ENCODE measurements around the gene COIL.
"Not testable (repeated sequence)": the region's sequence is repeated elsewhere in the genome, so short reads cannot be mapped to it uniquely, and the experiment has no call there.

Gene COIL

DNA sequence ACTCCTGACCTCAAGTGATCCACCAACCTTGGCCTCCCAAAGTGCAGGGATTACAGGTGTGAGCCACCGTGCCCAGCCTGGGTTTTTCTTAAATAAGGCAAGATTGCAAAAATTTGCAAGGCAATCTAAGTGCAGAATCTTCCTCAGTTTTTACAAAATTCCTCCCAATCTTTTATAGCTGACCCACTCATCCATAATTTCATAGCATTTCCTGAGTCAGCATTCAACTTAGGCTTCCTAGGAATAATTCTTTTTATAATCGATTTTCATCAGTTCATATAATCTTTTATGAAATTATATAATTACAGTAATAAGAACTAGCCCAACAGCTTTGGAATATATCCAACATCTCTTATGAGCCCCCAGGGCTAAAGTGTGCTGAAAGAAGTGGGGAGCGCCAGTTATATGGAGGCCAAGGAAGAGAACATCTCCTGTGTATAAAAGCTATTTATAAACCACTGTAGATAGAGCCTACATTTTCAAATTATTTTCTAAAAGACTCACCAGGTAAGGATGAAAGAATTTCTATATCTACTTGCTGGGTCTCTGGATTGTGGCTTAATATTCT, 14.8 kb downstream of the COIL start:
- peaks cover 6% of the 10 kb centered on the region for H3K79me2 ChIP-seq (ENCODE audit: insufficient read depth, low read length)
- peaks cover 5% of the 10 kb centered on the region for H4K20me1 ChIP-seq (ENCODE audit: insufficient read depth, low read length)
- ATAC-seq (ENCODE audit: insufficient read depth, low read depth) (no peak), DNase-seq (no peak)
- no peak overlapping the region for H3K9ac ChIP-seq (ENCODE audit: low read depth, low read length)
- no peak overlapping the region for H3K27ac ChIP-seq (ENCODE audit: low read length)
- H3K4me3 ChIP-seq (ENCODE audit: low read depth in 1 of 2, low read length in 2 of 2): no peak overlapping the region
- TF ChIP-seq EZH2 (IDR thresholded peaks at IDR 0.05; ENCODE audit: borderline replicate concordance, low read depth, low read length, severe bottlenecking): no peak
- TF ChIP-seq, protein P1, sequence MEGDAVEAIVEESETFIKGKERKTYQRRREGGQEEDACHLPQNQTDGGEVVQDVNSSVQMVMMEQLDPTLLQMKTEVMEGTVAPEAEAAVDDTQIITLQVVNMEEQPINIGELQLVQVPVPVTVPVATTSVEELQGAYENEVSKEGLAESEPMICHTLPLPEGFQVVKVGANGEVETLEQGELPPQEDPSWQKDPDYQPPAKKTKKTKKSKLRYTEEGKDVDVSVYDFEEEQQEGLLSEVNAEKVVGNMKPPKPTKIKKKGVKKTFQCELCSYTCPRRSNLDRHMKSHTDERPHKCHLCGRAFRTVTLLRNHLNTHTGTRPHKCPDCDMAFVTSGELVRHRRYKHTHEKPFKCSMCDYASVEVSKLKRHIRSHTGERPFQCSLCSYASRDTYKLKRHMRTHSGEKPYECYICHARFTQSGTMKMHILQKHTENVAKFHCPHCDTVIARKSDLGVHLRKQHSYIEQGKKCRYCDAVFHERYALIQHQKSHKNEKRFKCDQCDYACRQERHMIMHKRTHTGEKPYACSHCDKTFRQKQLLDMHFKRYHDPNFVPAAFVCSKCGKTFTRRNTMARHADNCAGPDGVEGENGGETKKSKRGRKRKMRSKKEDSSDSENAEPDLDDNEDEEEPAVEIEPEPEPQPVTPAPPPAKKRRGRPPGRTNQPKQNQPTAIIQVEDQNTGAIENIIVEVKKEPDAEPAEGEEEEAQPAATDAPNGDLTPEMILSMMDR (IDR thresholded peaks at IDR 0.05; ENCODE audit: borderline replicate concordance, extremely low read depth, low read length, poor library complexity, severe bottlenecking): no peak
- H3K4me1 ChIP-seq (ENCODE audit: insufficient read depth, low read length): no peaks in the 10 kb centered on the region
- no peak overlapping the region for H2AFZ ChIP-seq (ENCODE audit: low read depth, low read length)
- no peak overlapping the region for H3K4me2 ChIP-seq (ENCODE audit: insufficient read depth, low read length)
- H3K9me3 ChIP-seq (ENCODE audit: insufficient read depth, low read length, severe bottlenecking): no peaks in the 10 kb centered on the region
- H3K27me3 ChIP-seq (ENCODE audit: insufficient read depth, low read length, poor library complexity): no peaks in the 10 kb centered on the region
- H3K36me3 ChIP-seq (ENCODE audit: insufficient read depth, low read length): peaks cover 91% of the 10 kb centered on the region

DNA sequence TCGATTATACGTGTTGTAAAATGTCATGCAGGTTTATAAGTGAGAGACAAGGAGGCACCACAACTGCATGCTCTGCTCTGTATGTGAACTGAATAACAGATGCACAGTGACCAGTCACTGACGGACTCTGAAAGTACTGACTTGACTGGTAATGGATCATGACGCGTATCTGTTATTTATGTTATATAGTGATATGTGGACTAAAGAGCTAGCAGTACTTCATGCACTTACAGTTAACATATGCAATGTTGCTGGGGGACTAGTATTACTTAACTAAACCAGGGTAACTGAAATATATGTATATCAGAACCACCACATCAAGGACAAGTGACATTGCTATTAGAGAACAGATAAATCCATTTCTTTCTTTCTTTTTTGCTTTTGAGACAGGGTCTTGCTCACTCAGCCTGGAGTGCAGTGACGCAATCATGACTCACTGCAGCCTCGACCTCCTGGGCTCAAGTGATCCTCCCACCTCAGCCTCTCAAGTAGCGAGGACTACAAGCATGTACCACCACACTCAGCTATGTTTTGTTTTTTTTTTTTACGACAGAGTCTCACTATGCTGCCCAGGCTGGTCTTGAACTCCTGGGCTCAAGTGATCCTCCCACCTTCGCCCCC, 17.2 kb downstream of the COIL start:
- no peaks in the 10 kb centered on the region for H3K79me2 ChIP-seq (ENCODE audit: insufficient read depth, low read length)
- no peak overlapping the region for H3K4me2 ChIP-seq (ENCODE audit: insufficient read depth, low read length)
- TF ChIP-seq, protein P1 (IDR thresholded peaks at IDR 0.05; ENCODE audit: borderline replicate concordance, extremely low read depth, low read length, poor library complexity, severe bottlenecking): no peak
- no peak for TF ChIP-seq EZH2 (IDR thresholded peaks at IDR 0.05; ENCODE audit: borderline replicate concordance, low read depth, low read length, severe bottlenecking)
- ATAC-seq (ENCODE audit: insufficient read depth, low read depth) (no peak), DNase-seq (no peak)
- H3K4me1 ChIP-seq (ENCODE audit: insufficient read depth, low read length): no peaks in the 10 kb centered on the region
- H3K9me3 ChIP-seq (ENCODE audit: insufficient read depth, low read length, severe bottlenecking): no peaks in the 10 kb centered on the region
- H3K4me3 ChIP-seq (ENCODE audit: low read depth in 1 of 2, low read length in 2 of 2): no peak overlapping the region
- H3K27me3 ChIP-seq (ENCODE audit: insufficient read depth, low read length, poor library complexity): no peaks in the 10 kb centered on the region
- H3K36me3 ChIP-seq (ENCODE audit: insufficient read depth, low read length): peaks cover 91% of the 10 kb centered on the region
- H2AFZ ChIP-seq (ENCODE audit: low read depth, low read length): no peak overlapping the region
- H3K27ac ChIP-seq (ENCODE audit: low read length): no peak overlapping the region
- no peak overlapping the region for H3K9ac ChIP-seq (ENCODE audit: low read depth, low read length)
- H4K20me1 ChIP-seq (ENCODE audit: insufficient read depth, low read length): peaks cover 2% of the 10 kb centered on the region; the same call in 1 of the 2 replicates

DNA sequence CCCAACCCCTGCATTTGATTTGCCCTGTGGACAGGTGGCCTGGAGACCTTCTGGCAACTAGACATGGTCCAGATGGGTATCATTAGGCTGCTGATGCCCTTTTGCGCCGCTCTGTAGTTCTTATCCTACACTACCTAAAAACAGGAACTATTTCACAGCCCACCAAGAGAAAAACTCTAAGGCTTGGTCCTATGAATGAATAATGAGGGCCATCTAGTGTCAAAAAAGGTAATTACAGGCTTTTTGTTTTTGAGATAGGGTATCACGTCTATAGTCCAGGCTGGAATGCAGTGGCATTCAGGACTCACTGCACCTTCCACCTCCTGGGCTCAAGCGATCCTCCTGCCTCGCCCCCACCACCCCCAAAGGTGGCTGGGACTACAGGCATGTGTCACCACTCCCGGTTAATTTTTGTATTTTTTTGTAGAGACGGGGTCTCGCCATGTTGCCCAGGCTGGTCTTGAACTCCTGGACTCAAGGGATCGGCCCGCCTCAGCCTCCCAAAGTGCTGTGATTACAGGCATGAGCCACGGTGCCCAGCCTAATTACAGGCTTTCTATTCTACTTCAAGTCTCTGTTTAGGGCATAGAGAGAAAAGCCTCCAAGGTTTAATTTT, 20.9 kb downstream of the COIL start:
- Histone ChIP-seq H3K9ac (ENCODE audit: low read depth, low read length) (no peak overlapping the region), H4K20me1 (ENCODE audit: insufficient read depth, low read length) (no peaks in the 10 kb centered on the region), H3K36me3 (ENCODE audit: insufficient read depth, low read length) (peaks cover 95% of the 10 kb centered on the region), H3K4me2 (ENCODE audit: insufficient read depth, low read length) (no peak overlapping the region), H3K27ac (ENCODE audit: low read length) (no peak overlapping the region), H2AFZ (ENCODE audit: low read depth, low read length) (no peak overlapping the region), H3K4me3 (ENCODE audit: low read depth in 1 of 2, low read length in 2 of 2) (no peak overlapping the region), H3K9me3 (ENCODE audit: insufficient read depth, low read length, severe bottlenecking) (no peaks in the 10 kb centered on the region), H3K79me2 (ENCODE audit: insufficient read depth, low read length) (no peaks in the 10 kb centered on the region), H3K4me1 (ENCODE audit: insufficient read depth, low read length) (no peaks in the 10 kb centered on the region), H3K27me3 (ENCODE audit: insufficient read depth, low read length, poor library complexity) (no peaks in the 10 kb centered on the region)
- TF ChIP-seq, protein P1 (IDR thresholded peaks at IDR 0.05; ENCODE audit: borderline replicate concordance, extremely low read depth, low read length, poor library complexity, severe bottlenecking): peak; percentile 84
- no peak for TF ChIP-seq EZH2 (IDR thresholded peaks at IDR 0.05; ENCODE audit: borderline replicate concordance, low read depth, low read length, severe bottlenecking)
- no peak for DNase-seq
- ATAC-seq (ENCODE audit: insufficient read depth, low read depth): peak; percentile 91

DNA sequence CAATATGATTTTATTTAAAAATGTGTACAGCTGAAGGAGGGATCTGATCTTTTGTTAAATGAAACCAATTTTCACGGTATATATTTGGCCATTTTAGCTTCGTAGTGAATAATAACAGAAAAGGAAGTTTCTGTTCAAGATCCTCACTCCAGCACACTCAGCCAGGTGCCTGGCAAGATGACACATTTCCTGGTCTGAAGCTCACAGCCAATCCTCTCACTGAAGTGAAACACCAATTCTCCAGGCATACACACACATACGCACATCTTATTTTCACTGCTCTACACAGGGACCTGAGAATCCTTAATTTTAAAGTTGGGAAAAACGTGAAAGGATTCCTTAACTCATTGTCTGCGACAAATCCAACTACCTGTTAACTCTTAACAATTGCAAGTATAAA, 22.6 kb downstream of the COIL start:
- H3K27ac ChIP-seq (ENCODE audit: low read length); H2AFZ ChIP-seq (ENCODE audit: low read depth, low read length); H3K4me1 ChIP-seq (ENCODE audit: insufficient read depth, low read length); H3K4me3 ChIP-seq (ENCODE audit: low read depth in 1 of 2, low read length in 2 of 2); DNase-seq; H4K20me1 ChIP-seq (ENCODE audit: insufficient read depth, low read length); H3K27me3 ChIP-seq (ENCODE audit: insufficient read depth, low read length, poor library complexity); H3K9ac ChIP-seq (ENCODE audit: low read depth, low read length); H3K4me2 ChIP-seq (ENCODE audit: insufficient read depth, low read length); ATAC-seq (ENCODE audit: insufficient read depth, low read depth); H3K79me2 ChIP-seq (ENCODE audit: insufficient read depth, low read length); H3K9me3 ChIP-seq (ENCODE audit: insufficient read depth, low read length, severe bottlenecking): not testable (repeated sequence)
- H3K36me3 ChIP-seq (ENCODE audit: insufficient read depth, low read length): peaks cover 92% of the 10 kb centered on the region

All from DND-41 (cell line).